ENCODE measurements around the gene TSC2. TPM values are rescaled to one million over a fixed set of nuclear protein-coding genes. Genes with fewer than 3 reads are reported as not detected.

Gene TSC2
- total and polyA plus RNA-seq, 9 of the 15 experiments (the other 6 are each of a cell fraction or from before 2014, with no cell fraction given), result 1.3 to 68.1 (median 16.6) TPM

GRCh38 chr16:2058872-2059271 lies 11.1 kb downstream of the TSC2 start:
- no peak overlapping the region for H3K4me3 ChIP-seq
- peaks cover 27% of the 10 kb centered on the region; the same call in 1 of the 3 replicates for H3K36me3 ChIP-seq (ENCODE audit: control insufficient read depth, insufficient read depth, low read length)
- FAIRE-seq (no peak), ATAC-seq (no peak), DNase-seq (ENCODE audit: extremely low read depth in 1 of 4, low spot score in 3 of 4) (no peak)
- no peaks in the 10 kb centered on the region for H3K9me3 ChIP-seq (replicated peaks; ENCODE audit: control insufficient read depth, insufficient read depth, low read depth, low read length)
- peak overlapping the region in 1 of 2 experiments; percentile 55; a peak in 1 of 4 replicates for H3K9ac ChIP-seq (ENCODE audit: insufficient read depth in 1 of 2, low read depth in 2 of 2, low read length in 2 of 2)
- POLR2A ChIA-PET, result no interaction called here
- no peaks in the 10 kb centered on the region for H3K79me2 ChIP-seq (ENCODE audit: control insufficient read depth, insufficient read depth, low read length)
- no peak overlapping the region for H2AFZ ChIP-seq (ENCODE audit: low read depth, low read length)
- H3K27me3 ChIP-seq (ENCODE audit: control insufficient read depth in 2 of 2, insufficient read depth in 2 of 2, low read length in 2 of 2), result no peaks in the 10 kb centered on the region
- 82% methylated on average over 9 of the region's 10 CpGs for WGBS (ENCODE audit: insufficient coverage, low coverage, missing lambda C conversion rate)
- BruUV-seq (replicated peaks), result no TSS peak
- H3K4me2 ChIP-seq (ENCODE audit: insufficient read depth, low read length), result no peak overlapping the region
- TF ChIP-seq MGA (IDR thresholded peaks at IDR 0.05), result no peak
- TF ChIP-seq HIVEP1 (CRISPR knock-in tag; IDR thresholded peaks at IDR 0.05), result no peak
- no peak overlapping the region for H3K27ac ChIP-seq (ENCODE audit: extremely low read depth, low read depth, low read length)
- H3K9me1 ChIP-seq (ENCODE audit: control insufficient read depth, insufficient read depth, low read length), result no peaks in the 10 kb centered on the region
- H4K20me1 ChIP-seq (replicated peaks; ENCODE audit: control insufficient read depth, insufficient read depth, low read length), result peaks cover 4% of the 10 kb centered on the region; the same call in 1 of the 2 replicates
- intact Hi-C loops (cut with micrococcal nuclease), result no loop called here
- in situ Hi-C loops (cut with MboI), result no loop called here
- peaks cover 0 to 46% of the 10 kb centered on the region in 2 experiments; a peak in 2 of 5 replicates for H3K4me1 ChIP-seq (replicated peaks in 1 of 2; ENCODE audit: control insufficient read depth in 2 of 2, insufficient read depth in 2 of 2, low read length in 2 of 2)
- CTCF ChIA-PET (ENCODE audit: low intra/inter-chr PET ratio), result no interaction called here

All from K562 (cell line).